GM18511 (cell line): Measurements from ENCODE around the gene PGGHG.
A peak's percentile ranks its signal among the peaks of the same experiment; 100 is the strongest.
"Not testable (repeated sequence)": the region's sequence is repeated elsewhere in the genome, so short reads cannot be mapped to it uniquely, and the experiment has no call there.

Experiments used
- ATAC-seq: cut with Tn5 transposase; IDR thresholded peaks from one replicate; pipeline ENCODE4 v1.9.1; 2021; ENCODE audit warnings: mild to moderate bottlenecking, moderate library complexity; ENCODE audit not compliant: unreplicated experiment

Gene PGGHG

DNA sequence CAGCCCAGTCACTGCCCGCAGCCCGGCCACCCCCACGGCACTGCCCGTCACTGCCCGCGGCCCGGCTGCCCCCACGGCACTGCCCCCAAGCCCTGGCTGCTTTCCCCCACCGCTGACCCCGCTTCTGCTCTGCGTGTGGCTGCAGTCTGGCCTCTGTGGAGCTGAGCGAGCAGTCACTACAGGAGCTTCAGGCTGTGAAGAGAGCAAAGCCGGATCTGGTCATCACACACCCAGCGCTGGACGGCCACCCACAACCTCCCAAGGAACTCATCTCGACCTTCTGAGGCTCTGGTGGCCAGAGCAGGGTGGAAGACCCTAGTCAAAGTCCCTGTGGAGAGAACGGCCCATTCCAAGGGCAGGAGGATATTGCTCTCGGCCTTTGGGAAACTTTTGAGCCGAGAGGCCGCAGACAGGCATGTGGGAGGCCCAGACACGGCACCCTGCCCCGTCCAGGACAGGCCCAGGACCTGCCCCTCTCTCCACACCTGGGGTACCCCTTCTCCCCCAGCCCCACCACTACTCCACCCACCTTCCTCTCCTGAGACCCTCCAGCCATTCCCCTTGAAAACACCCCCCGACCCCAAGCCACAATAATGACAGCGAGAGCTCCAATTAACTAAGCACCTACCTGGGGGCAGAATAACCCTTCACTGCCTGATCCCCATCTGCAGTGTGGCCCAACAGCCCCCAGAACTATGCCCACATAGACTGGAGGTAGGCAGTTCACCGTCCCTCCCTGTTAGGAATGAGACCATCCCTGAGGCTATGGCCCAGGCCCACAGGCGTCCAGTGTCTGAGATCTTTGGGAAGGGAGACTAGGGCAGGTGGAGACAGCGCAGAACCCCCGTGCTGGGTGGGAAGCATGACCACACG is 3.7 kb upstream of the PGGHG start:
- no peak for ATAC-seq

DNA sequence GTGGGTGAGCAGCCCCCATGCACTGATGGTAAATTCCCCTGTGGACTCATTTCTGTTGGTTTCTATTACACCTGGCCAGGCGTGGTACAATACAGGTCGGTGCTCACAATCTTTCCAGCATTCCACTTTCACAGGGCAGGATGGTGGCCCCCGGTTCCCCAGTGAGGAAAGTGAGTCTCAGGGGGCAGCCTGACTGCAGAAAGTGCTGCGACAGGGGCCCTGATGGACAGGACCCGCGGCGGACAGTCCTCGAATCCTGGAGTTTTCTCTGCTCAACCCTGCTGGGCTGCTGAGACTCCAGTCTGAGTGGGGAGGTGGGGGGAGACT is 3.1 kb upstream of the PGGHG start:
- ATAC-seq: no peak

DNA sequence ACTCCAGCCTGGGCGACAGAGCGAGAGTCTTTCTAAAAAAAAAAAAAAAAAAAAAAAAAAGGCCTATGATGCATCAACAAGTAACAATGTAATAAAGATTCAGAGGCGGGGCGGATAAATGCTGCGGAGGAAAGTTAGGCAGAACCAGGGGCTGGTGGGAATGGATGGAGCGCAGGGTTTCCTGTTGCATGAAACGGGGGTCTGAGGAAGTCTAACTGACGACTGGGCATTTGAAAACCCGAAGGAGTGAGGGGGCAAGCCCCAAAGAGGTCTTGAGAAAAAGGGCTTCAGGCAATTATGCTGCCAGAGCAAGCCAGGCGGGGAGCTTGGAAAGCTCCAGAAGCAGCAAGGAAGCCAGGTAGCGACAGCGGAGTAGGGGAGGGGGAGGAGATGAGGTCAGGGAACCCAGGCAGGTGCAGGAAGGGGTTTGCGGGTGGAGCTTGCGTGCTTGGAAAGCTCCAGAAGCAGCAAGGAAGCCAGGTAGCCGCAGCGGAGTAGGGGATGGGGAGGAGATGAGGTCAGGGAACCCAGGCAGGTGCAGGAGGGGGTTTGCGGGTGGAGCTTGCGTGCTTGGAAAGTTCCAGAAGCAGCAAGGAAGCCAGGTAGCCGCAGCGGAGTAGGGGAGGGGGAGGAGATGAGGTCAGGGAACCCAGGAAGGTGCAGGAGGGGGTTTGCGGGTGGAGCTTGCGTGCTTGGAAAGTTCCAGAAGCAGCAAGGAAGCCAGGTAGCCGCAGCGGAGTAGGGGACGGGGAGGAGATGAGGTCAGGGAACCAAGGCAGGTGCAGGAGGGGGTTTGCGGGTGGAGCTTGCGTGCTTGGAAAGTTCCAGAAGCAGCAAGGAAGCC is 1.7 kb upstream of the PGGHG start:
- ATAC-seq: not testable (repeated sequence)

DNA sequence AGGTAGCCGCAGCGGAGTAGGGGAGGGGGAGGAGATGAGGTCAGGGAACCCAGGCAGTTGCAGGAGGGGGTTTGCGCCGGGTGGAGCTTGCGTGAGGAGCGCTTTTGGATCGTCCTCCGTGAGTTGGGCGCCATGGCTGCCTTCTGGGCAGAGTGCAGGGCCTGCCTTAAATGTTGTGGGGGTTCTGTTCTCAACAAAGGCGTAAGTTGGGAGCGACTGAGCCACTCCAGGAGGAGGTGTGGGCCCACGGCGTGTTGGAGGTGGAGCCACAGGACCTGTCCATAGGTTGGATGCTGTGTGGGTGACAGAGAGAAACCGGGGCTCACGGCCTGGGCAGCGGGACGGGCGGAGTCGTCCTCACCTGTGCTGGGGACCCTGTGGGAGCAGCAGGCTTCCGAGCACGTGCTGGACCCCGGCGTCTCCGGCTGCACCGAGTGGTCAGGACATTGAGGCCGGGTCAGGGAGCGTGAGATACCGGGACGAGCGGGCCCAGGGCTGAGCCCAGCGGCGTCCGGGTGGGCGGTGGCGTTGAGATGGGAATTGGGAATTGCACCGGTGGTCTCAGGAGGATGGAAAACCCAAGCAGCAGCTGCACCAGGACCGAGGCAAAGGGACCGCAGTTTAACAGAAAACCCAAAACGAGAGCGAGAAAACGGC is 977 bp upstream of the PGGHG start:
- peak; percentile 6 for ATAC-seq

DNA sequence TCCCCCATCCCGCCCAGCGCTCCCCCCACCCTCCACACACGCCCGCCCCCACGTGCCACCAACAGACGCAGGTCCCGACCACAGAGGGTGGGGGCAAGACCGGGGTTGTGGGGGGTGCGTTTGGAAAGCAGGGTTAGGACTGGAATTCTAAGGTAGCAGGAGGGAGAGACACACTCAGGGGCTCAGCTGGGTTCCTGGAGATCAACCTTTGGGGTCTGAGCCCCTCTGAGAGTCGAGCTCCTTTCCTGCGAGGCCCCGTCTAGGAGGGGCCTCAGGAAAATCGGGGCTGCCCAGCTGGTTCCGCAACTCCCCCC is 429 bp downstream of the PGGHG start:
- ATAC-seq: no peak

DNA sequence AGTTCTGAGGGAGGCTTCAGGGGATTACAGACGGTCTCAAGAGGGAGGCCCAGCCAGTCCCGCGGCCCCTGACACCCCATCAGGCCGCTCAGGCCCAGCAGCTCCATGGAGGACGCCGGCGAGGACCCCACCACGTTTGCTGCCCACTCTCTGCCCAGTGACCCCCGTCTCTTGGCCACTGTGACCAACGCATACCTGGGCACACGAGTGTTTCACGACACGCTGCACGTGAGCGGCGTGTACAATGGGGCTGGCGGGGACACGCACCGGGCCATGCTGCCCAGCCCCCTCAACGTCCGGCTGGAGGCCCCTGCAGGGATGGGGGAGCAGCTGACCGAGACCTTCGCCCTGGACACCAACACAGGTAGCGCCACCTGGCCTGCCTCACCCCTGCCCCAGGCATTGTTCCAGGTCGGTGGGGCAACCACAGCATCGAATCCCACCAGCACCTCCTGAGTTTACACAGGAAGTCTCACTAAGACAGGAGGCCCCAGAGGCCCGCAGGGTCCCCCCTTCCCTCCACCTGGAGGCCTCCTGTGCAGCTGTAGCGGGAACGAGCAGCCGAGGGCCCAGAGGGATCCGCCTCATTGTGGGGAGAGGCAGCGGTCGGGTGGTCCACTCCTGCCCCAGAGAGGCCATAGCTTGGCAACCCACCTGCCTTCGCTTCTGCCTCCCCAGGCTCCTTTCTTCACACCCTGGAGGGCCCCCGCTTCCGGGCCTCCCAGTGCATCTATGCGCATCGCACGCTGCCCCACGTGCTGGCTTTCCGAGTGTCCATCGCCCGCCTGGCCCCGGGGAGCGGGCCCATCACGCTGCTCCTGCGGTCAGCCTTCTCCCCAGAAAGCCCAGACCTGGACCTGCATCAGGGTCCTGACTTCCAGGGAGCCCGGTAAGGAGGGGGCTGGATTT is 1.0 kb downstream of the PGGHG start:
- no peak for ATAC-seq

- ATAC-seq: no peak
Measured at GRCh38 chr11:290621-291231, 1.8 kb downstream of the PGGHG start.

DNA sequence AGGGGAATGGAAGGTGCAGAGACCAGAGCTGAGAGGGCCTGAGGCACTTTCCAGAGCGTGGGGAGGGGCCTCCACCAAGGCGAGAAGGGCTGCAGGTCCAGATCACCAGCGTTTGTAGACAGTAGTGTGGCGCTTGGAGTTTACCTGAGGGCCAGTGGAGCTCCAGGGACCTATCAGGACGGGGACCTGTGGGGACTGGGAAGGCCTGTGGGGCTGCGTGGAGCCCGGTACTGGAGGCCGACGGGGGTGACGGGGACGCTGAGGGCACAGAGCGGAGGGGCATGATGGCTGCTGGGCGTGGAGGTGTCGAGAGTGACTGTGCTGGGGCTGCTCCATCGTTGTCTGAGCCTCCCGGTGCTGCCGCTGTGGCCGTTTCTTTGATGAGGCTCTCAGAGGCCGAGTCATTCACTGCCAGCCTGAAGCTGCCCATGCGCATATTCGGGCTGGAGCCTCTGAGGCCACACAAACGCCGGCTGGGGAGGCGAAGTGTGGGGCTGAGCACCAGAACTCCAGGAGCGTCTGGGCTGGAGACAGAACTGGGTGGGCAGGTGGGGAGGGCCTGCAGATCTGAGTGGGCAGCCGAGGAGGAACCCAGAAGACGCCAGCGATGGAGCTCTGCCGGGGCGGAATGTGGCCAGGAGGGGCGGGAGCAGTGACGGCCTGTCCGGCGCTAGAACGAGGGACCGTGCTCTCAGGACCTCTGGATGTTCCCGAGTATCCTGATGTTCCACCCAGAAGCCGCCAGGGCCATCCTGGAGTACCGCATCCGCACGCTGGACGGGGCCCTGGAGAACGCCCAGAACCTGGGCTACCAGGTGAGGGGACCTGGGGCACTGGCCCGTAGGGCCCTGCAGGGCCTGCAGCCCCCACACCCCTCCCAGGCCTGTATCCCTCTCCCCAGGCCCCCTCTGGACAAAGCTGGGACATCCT is 2.6 kb downstream of the PGGHG start:
- ATAC-seq: no peak

GRCh38 chr11:292211-293121 is 3.5 kb downstream of the PGGHG start:
- ATAC-seq: no peak

GRCh38 chr11:293271-293851 is 4.4 kb downstream of the PGGHG start:
- ATAC-seq: no peak

DNA sequence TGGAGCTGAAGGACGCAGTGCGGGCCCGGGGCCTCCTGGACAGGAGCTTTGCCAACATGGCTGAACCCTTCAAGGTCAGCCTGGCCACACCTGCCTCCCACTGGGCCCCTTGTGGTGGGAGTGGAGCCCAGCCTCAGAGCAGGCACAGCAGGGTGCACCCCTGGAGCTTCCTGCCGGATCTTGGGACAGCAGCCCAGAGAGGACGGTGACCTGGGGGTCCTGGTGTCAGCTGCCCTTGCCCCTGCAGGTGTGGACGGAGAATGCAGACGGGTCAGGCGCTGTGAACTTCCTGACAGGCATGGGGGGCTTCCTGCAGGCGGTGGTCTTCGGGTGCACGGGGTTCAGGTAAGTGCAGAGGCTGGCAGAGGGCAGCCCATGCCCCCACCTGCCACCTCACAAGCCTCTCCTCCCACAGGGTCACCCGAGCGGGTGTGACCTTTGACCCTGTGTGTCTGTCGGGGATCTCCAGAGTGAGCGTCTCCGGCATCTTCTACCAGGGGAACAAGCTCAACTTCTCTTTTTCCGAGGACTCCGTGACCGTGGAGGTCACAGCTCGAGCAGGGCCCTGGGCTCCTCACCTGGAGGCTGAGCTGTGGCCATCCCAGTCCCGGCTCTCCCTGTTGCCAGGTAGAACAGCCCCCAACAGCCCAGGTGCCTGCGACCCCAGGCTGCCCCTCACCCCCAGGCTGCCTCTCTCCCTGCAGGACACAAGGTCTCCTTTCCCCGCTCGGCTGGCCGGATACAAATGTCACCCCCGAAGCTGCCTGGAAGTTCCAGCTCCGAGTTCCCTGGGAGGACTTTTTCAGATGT is 5.1 kb downstream of the PGGHG start:
- ATAC-seq: no peak

- ATAC-seq: no peak
Measured at GRCh38 chr11:294780-295179, 5.9 kb downstream of the PGGHG start.

GRCh38 chr11:295351-296170 is 6.6 kb downstream of the PGGHG start:
- ATAC-seq: no peak

GRCh38 chr11:296171-297050 is 7.5 kb downstream of the PGGHG start:
- ATAC-seq: no peak

GRCh38 chr11:297051-297585 is 8.2 kb downstream of the PGGHG start:
- no peak for ATAC-seq
